HL-60 (cell line): Measurements from ENCODE around the gene ADCY5.

Experiments
- POLR2AphosphoS5 ChIP-seq: IDR thresholded peaks from 2 replicates; pipeline ENCODE4 v1.6.1; 2012; ENCODE audit warnings: low read depth
- TF ChIP-seq, protein P1 (sequence below): IDR thresholded peaks from one replicate; pipeline ENCODE4 v1.5.1; 2011; ENCODE audit warnings: low read length, control low read depth, inconsistent platforms; ENCODE audit not compliant: insufficient read depth

DNA sequence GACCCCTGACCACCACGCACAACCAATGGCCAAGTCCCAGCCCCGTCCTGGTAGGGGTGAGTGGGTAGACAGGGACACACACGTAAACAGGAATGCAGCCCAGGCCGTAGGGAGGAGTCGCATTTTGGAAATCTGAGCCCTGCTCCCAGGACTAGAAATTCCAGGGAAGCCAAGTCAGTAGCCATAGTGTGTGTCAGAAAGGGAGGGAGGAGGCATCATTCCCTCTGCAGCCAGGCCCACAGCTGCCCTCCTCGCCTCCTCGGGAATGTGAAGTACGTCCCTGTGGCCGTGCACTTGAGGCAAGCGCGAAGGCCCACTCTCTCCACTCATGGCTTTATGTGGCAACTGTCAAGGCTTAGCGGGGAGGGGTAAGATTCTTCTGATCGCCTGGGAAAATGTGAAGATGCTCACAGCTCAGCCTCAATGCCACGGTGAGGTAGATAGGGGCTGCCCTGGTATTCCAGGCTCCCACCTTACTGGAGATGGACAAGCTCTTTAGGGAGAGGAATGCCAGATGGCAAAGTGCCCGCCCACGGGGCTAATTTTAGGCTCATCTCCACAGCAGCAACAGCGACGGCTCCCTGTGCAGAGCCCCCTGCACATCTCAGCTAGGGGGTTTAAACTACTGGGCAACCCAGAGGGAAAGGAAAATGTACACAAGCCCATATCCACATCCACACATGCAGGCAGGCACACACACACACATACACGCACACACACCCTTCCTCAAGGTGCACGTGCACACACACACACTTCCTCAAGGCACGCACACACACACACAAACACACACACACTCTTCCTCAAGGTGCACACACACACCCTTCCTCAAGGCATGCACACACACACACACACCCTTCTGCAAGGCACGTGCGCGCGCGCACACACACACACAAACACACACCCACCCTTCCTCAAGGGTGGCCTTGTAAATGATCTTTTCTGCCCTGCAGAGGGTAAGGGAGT is 65.5 kb downstream of the ADCY5 start:
- TF ChIP-seq, protein P1, sequence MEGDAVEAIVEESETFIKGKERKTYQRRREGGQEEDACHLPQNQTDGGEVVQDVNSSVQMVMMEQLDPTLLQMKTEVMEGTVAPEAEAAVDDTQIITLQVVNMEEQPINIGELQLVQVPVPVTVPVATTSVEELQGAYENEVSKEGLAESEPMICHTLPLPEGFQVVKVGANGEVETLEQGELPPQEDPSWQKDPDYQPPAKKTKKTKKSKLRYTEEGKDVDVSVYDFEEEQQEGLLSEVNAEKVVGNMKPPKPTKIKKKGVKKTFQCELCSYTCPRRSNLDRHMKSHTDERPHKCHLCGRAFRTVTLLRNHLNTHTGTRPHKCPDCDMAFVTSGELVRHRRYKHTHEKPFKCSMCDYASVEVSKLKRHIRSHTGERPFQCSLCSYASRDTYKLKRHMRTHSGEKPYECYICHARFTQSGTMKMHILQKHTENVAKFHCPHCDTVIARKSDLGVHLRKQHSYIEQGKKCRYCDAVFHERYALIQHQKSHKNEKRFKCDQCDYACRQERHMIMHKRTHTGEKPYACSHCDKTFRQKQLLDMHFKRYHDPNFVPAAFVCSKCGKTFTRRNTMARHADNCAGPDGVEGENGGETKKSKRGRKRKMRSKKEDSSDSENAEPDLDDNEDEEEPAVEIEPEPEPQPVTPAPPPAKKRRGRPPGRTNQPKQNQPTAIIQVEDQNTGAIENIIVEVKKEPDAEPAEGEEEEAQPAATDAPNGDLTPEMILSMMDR, result no peak
- no peak for TF ChIP-seq POLR2AphosphoS5
